Activated CD8-positive, alpha-beta T cell treated with anti-CD3 and anti-CD28 coated beads for 36 hours (primary cell): ENCODE data around the gene NEO1. TPM values are rescaled to one million over a fixed set of nuclear protein-coding genes. Genes with fewer than 3 reads are reported as not detected.

ENCODE experiments used
- ATAC-seq: fragments of 200-7000 bp; cut with Tn5 transposase; one replicate; pipeline ENCODE4 v1.10.0; 2021; ENCODE audit warnings: mild to moderate bottlenecking, moderate library complexity
- CTCF ChIA-PET: fragments of 350-600 bp; sonication (Branson Sonifier 250); formaldehyde crosslinking; loops from one replicate; lab custom pipeline; 2021; ENCODE audit warnings: antibody characterized with exemption; lab: Charles Lee
- POLR2A ChIA-PET: fragments of 350-600 bp; sonication (Branson Sonifier 250); formaldehyde crosslinking; loops from one replicate; lab custom pipeline; 2021; ENCODE audit warnings: antibody characterized with exemption; lab: Charles Lee
- DNase-seq: peaks from one replicate; pipeline ENCODE4 v3.0.0-alpha.2; 2020
- H3K27ac Mint-ChIP-seq: one replicate; pipeline ENCODE4 v1.8.0; 2021; ENCODE audit warnings: mild to moderate bottlenecking, mixed read lengths
- H3K27me3 Mint-ChIP-seq: one replicate; pipeline ENCODE4 v1.8.0; 2021; ENCODE audit warnings: mixed read lengths
- H3K36me3 Mint-ChIP-seq: one replicate; pipeline ENCODE4 v1.8.0; 2021; ENCODE audit warnings: low read depth, mixed read lengths
- H3K4me1 Mint-ChIP-seq: one replicate; pipeline ENCODE4 v1.8.0; 2021; ENCODE audit warnings: low read depth, mixed read lengths
- H3K4me3 Mint-ChIP-seq: one replicate; pipeline ENCODE4 v1.8.0; 2021; ENCODE audit warnings: mild to moderate bottlenecking, moderate library complexity, mixed read lengths
- H3K9me3 Mint-ChIP-seq: one replicate; pipeline ENCODE4 v1.8.0; 2021; ENCODE audit warnings: mixed read lengths
- intact Hi-C: fragments of 100-400 bp; cut with micrococcal nuclease; formaldehyde crosslinking; loops from one replicate; pipeline ENCODE4 v1.10.0; 2022
- total RNA-seq, 2 experiments: library from RNA; stranded (reverse); gene quantifications; one replicate each; pipeline ENCODE4 v1.2.3, GENCODE V29; 2021
- TF ChIP-seq, protein P1 (sequence below): fragments of 200-600 bp; IDR thresholded peaks from one replicate; pipeline ENCODE4 v1.8.0; 2022; ENCODE audit warnings: antibody characterized with exemption, mild to moderate bottlenecking

Gene NEO1
- total RNA-seq, 2 experiments from 2014 or later = 2.8 to 3.1 TPM

GRCh38 chr15:73264881-73265280 lies 212.6 kb downstream of the NEO1 start:
- H3K27ac Mint-ChIP-seq = no peak overlapping the region
- H3K36me3 Mint-ChIP-seq = no peaks in the 10 kb centered on the region
- ATAC-seq (no peak), DNase-seq (no peak)
- H3K27me3 Mint-ChIP-seq = peaks cover 1% of the 10 kb centered on the region
- H3K4me3 Mint-ChIP-seq = no peak overlapping the region
- POLR2A ChIA-PET = no interaction called here
- H3K4me1 Mint-ChIP-seq = no peaks in the 10 kb centered on the region
- TF ChIP-seq, protein P1, sequence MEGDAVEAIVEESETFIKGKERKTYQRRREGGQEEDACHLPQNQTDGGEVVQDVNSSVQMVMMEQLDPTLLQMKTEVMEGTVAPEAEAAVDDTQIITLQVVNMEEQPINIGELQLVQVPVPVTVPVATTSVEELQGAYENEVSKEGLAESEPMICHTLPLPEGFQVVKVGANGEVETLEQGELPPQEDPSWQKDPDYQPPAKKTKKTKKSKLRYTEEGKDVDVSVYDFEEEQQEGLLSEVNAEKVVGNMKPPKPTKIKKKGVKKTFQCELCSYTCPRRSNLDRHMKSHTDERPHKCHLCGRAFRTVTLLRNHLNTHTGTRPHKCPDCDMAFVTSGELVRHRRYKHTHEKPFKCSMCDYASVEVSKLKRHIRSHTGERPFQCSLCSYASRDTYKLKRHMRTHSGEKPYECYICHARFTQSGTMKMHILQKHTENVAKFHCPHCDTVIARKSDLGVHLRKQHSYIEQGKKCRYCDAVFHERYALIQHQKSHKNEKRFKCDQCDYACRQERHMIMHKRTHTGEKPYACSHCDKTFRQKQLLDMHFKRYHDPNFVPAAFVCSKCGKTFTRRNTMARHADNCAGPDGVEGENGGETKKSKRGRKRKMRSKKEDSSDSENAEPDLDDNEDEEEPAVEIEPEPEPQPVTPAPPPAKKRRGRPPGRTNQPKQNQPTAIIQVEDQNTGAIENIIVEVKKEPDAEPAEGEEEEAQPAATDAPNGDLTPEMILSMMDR = no peak
- CTCF ChIA-PET = interaction anchor here (0.6 to 5.4 kb wide), 14 partner anchors 9 to 542 kb away, joined by 3 to 76 read pairs (median 10); no protein-coding TSS in a partner anchor
- intact Hi-C loops = no loop called here
- H3K9me3 Mint-ChIP-seq = no peaks in the 10 kb centered on the region

- no peak overlapping the region for H3K27ac Mint-ChIP-seq
- no peaks in the 10 kb centered on the region for H3K4me1 Mint-ChIP-seq
- H3K4me3 Mint-ChIP-seq = no peak overlapping the region
- intact Hi-C loops = no loop called here
- ChIA-PET POLR2A (no interaction called here), CTCF (interaction anchor here (0.6 to 5.4 kb wide), 17 partner anchors 9 to 543 kb away, joined by 3 to 76 read pairs (median 5); no protein-coding TSS in a partner anchor)
- TF ChIP-seq, protein P1 = peak; percentile 67
- no peaks in the 10 kb centered on the region for H3K36me3 Mint-ChIP-seq
- peaks cover 1% of the 10 kb centered on the region for H3K27me3 Mint-ChIP-seq
- ATAC-seq (peak; percentile 82), DNase-seq (peak; percentile 72)
- H3K9me3 Mint-ChIP-seq = no peaks in the 10 kb centered on the region
Observed at GRCh38 chr15:73265536-73266153, 213.4 kb downstream of the NEO1 start.

- Mint-ChIP-seq H3K4me1 (peaks cover 2% of the 10 kb centered on the region), H3K4me3 (no peak overlapping the region), H3K36me3 (no peaks in the 10 kb centered on the region), H3K27me3 (no peaks in the 10 kb centered on the region), H3K27ac (no peak overlapping the region), H3K9me3 (no peaks in the 10 kb centered on the region)
- no peak for ATAC-seq
- intact Hi-C loops = no loop called here
- POLR2A ChIA-PET = no interaction called here
- TF ChIP-seq, protein P1 = no peak
- no peak for DNase-seq
- CTCF ChIA-PET = interaction anchor here (0.9 to 5.4 kb wide), 5 partner anchors 10 to 546 kb away, joined by 3 to 76 read pairs (median 4); no protein-coding TSS in a partner anchor
Observed at GRCh38 chr15:73268457-73268856, 216.2 kb downstream of the NEO1 start.

GRCh38 chr15:73270366-73271097 lies 218.3 kb downstream of the NEO1 start:
- Mint-ChIP-seq H3K27ac (no peak overlapping the region), H3K9me3 (no peaks in the 10 kb centered on the region), H3K27me3 (no peaks in the 10 kb centered on the region), H3K4me1 (peaks cover 2% of the 10 kb centered on the region), H3K36me3 (no peaks in the 10 kb centered on the region), H3K4me3 (no peak overlapping the region)
- POLR2A ChIA-PET = no interaction called here
- intact Hi-C loops = no loop called here
- ATAC-seq = no peak
- CTCF ChIA-PET = interaction anchor here (1.4 kb wide), 1 partner anchor 29 kb away, joined by 6 read pairs; no protein-coding TSS in a partner anchor
- TF ChIP-seq, protein P1 = no peak
- DNase-seq = no peak
